DND-41 (cell line): ENCODE measurements around the gene HSF2BP.
"Not testable (repeated sequence)": the region's sequence is repeated elsewhere in the genome, so short reads cannot be mapped to it uniquely, and the experiment has no call there.

Experiments
- ATAC-seq: fragments of 200-7000 bp; cut with Tn5 transposase; 3 replicates; pipeline ENCODE4 v1.9.1; 2021; ENCODE audit warnings: low read depth; ENCODE audit not compliant: insufficient read depth
- DNase-seq: peaks from one replicate; pipeline ENCODE4 v3.0.0-alpha.2; 2020
- H2AFZ ChIP-seq: 2 replicates; pipeline ENCODE4 v1.6.0; 2012; ENCODE audit warnings: low read depth, low read length
- H3K27ac ChIP-seq: 2 replicates; pipeline ENCODE4 v1.5.1; 2012; ENCODE audit warnings: low read length, inconsistent platforms
- H3K27me3 ChIP-seq: fragments of 200-600 bp; sonication (generic); 2 replicates; pipeline ENCODE4 v1.6.0; 2012; ENCODE audit warnings: low read length, mild to moderate bottlenecking, inconsistent platforms; ENCODE audit not compliant: insufficient read depth, poor library complexity
- H3K36me3 ChIP-seq: 2 replicates; pipeline ENCODE4 v1.5.1; 2012; ENCODE audit warnings: low read length, inconsistent platforms; ENCODE audit not compliant: insufficient read depth
- H3K4me1 ChIP-seq: 2 replicates; pipeline ENCODE4 v1.5.1; 2012; ENCODE audit warnings: mild to moderate bottlenecking, low read length; ENCODE audit not compliant: insufficient read depth
- H3K4me2 ChIP-seq: 2 replicates; pipeline ENCODE4 v1.6.0; 2012; ENCODE audit warnings: mild to moderate bottlenecking, moderate library complexity, low read length, inconsistent platforms; ENCODE audit not compliant: insufficient read depth
- H3K4me3 ChIP-seq, 2 experiments: fragments of 200-600 bp in 1 of 2; shearing (Covaris generic) in 1 of 2; 2 replicates each; pipeline ENCODE4 v1.5.1; 2012 to 2016; ENCODE audit warnings: inconsistent platforms in 2 of 2, low read length in 2 of 2, mild to moderate bottlenecking in 2 of 2, low read depth in 1 of 2, moderate library complexity in 1 of 2
- H3K79me2 ChIP-seq: 2 replicates; pipeline ENCODE4 v1.6.0; 2012; ENCODE audit warnings: low read length, inconsistent platforms; ENCODE audit not compliant: insufficient read depth
- H3K9ac ChIP-seq: 2 replicates; pipeline ENCODE4 v1.6.0; 2012; ENCODE audit warnings: low read depth, mild to moderate bottlenecking, inconsistent platforms, low read length, moderate library complexity
- H3K9me3 ChIP-seq: 2 replicates; pipeline ENCODE4 v1.5.1; 2012; ENCODE audit warnings: low read length, moderate library complexity, mild to moderate bottlenecking, inconsistent platforms; ENCODE audit not compliant: insufficient read depth, severe bottlenecking
- H4K20me1 ChIP-seq: 2 replicates; pipeline ENCODE4 v1.6.0; 2012; ENCODE audit warnings: low read length; ENCODE audit not compliant: insufficient read depth
- CTCF ChIP-seq: IDR thresholded peaks from 2 replicates; pipeline ENCODE4 v1.5.1; 2012; ENCODE audit warnings: borderline replicate concordance, low read length, moderate library complexity, mild to moderate bottlenecking; ENCODE audit not compliant: poor library complexity, severe bottlenecking; ENCODE audit errors: extremely low read depth
- EZH2 ChIP-seq: IDR thresholded peaks from 3 replicates; pipeline ENCODE4 v1.6.1; 2012; ENCODE audit warnings: borderline replicate concordance, low read depth, mild to moderate bottlenecking, moderate library complexity, low read length, inconsistent platforms; ENCODE audit not compliant: severe bottlenecking

Gene HSF2BP

GRCh38 chr21:43571976-43572375, 87.3 kb downstream of the HSF2BP start:
- H3K79me2 ChIP-seq: no peaks in the 10 kb centered on the region
- H3K4me2 ChIP-seq: no peak overlapping the region
- H2AFZ ChIP-seq: no peak overlapping the region
- H3K4me1 ChIP-seq: no peaks in the 10 kb centered on the region
- H3K27me3 ChIP-seq: no peaks in the 10 kb centered on the region
- H3K4me3 ChIP-seq: no peak overlapping the region
- H3K36me3 ChIP-seq: no peaks in the 10 kb centered on the region
- no peak overlapping the region for H3K9ac ChIP-seq
- DNase-seq: no peak
- ATAC-seq: no peak
- no peak overlapping the region for H3K27ac ChIP-seq
- TF ChIP-seq CTCF (no peak), EZH2 (no peak)
- H4K20me1 ChIP-seq: no peaks in the 10 kb centered on the region
- no peaks in the 10 kb centered on the region for H3K9me3 ChIP-seq

- H3K36me3 ChIP-seq, H4K20me1 ChIP-seq, H3K9me3 ChIP-seq, H3K79me2 ChIP-seq, ATAC-seq, H2AFZ ChIP-seq, H3K9ac ChIP-seq, H3K4me3 ChIP-seq, H3K4me1 ChIP-seq, DNase-seq, H3K4me2 ChIP-seq, H3K27ac ChIP-seq, H3K27me3 ChIP-seq: not testable (repeated sequence)
These were observed 89.1 kb downstream of the HSF2BP start for GRCh38 chr21:43570195-43570594.

GRCh38 chr21:43562451-43562850, 96.8 kb downstream of the HSF2BP start:
- H3K27me3 ChIP-seq, ATAC-seq, H3K36me3 ChIP-seq, H3K27ac ChIP-seq, H3K9ac ChIP-seq, H2AFZ ChIP-seq, H3K4me2 ChIP-seq, H4K20me1 ChIP-seq, H3K4me1 ChIP-seq, H3K4me3 ChIP-seq, H3K9me3 ChIP-seq, DNase-seq, H3K79me2 ChIP-seq: not testable (repeated sequence)

GRCh38 chr21:43540561-43540960, 118.7 kb downstream of the HSF2BP start:
- not testable (repeated sequence) for H3K79me2 ChIP-seq, DNase-seq, H4K20me1 ChIP-seq, H3K27ac ChIP-seq, H2AFZ ChIP-seq, H3K4me2 ChIP-seq, H3K9ac ChIP-seq, H3K4me3 ChIP-seq, H3K36me3 ChIP-seq, H3K27me3 ChIP-seq, H3K9me3 ChIP-seq, ATAC-seq, H3K4me1 ChIP-seq

- H3K36me3 ChIP-seq, ATAC-seq, H3K4me2 ChIP-seq, H3K9me3 ChIP-seq, H3K27me3 ChIP-seq, DNase-seq, H3K4me1 ChIP-seq, H4K20me1 ChIP-seq, H3K79me2 ChIP-seq, H3K4me3 ChIP-seq, H3K27ac ChIP-seq, H3K9ac ChIP-seq, H2AFZ ChIP-seq: not testable (repeated sequence)
These were observed 136.7 kb downstream of the HSF2BP start for GRCh38 chr21:43522495-43523131.

- H3K27ac ChIP-seq, H3K79me2 ChIP-seq, H3K4me3 ChIP-seq, H3K4me2 ChIP-seq, H4K20me1 ChIP-seq, H3K9ac ChIP-seq, H3K36me3 ChIP-seq, H3K4me1 ChIP-seq, H2AFZ ChIP-seq, ATAC-seq, H3K9me3 ChIP-seq, H3K27me3 ChIP-seq, DNase-seq: not testable (repeated sequence)
These were observed 141.6 kb downstream of the HSF2BP start for GRCh38 chr21:43517701-43518100.

GRCh38 chr21:43516860-43517627, 142.2 kb downstream of the HSF2BP start:
- H4K20me1 ChIP-seq, H3K4me1 ChIP-seq, H3K27ac ChIP-seq, ATAC-seq, H3K9ac ChIP-seq, H3K79me2 ChIP-seq, DNase-seq, H3K4me3 ChIP-seq, H3K4me2 ChIP-seq, H3K27me3 ChIP-seq, H2AFZ ChIP-seq, H3K36me3 ChIP-seq, H3K9me3 ChIP-seq: not testable (repeated sequence)
